Peyer's patch (tissue), 4 donors: ENCODE data around the gene FER1L5. TPM values are rescaled to one million over a fixed set of nuclear protein-coding genes. Genes with fewer than 3 reads are reported as not detected.
A peak's percentile ranks its signal among the peaks of the same experiment; 100 is the strongest.

Experiments used
- DNase-seq, 3 donors: peaks; one replicate each; pipeline ENCODE4 v3.0.0-alpha.2; 2017 to 2019
- H3K27ac ChIP-seq, 4 donors: fragments of 200-600 bp; sonication (generic); one replicate each; pipeline ENCODE4 v1.5.1; 2016 to 2019
- H3K27me3 ChIP-seq, 2 donors: fragments of 200-600 bp; sonication (generic); one replicate each; pipeline ENCODE4 v1.5.1; 2019
- H3K36me3 ChIP-seq, 3 donors: fragments of 200-600 bp; sonication (generic); one replicate each; pipeline ENCODE4 v1.5.1; 2016 to 2019
- H3K4me1 ChIP-seq, 4 donors: fragments of 200-600 bp; sonication (generic); one replicate each; pipeline ENCODE4 v1.5.1; 2016 to 2019
- H3K4me3 ChIP-seq, 4 donors: fragments of 200-600 bp; sonication (generic); 1 replicate in 3 of 4; 2 replicates in 1 of 4; pipeline ENCODE4 v1.5.1; 2016 to 2019; ENCODE audit warnings: mild to moderate bottlenecking in 1 of 4
- H3K9me3 ChIP-seq, 4 donors: fragments of 200-600 bp; sonication (generic); one replicate each; pipeline ENCODE4 v1.5.1; 2016 to 2019; ENCODE audit warnings: mild to moderate bottlenecking in 1 of 4
- CTCF ChIP-seq, 6 experiments: fragments of 450-650 bp in 4 of 6; fragments of 200-600 bp in 2 of 6; sonication (generic) in 1 of 6; IDR thresholded peaks; one replicate each; pipeline ENCODE4 v1.5.1; 2017 to 2019; ENCODE audit warnings: antibody characterized with exemption in 6 of 6, mild to moderate bottlenecking in 3 of 6, moderate library complexity in 1 of 6
- POLR2A ChIP-seq, 2 donors: fragments of 450-650 bp; IDR thresholded peaks; one replicate each; pipeline ENCODE4 v1.5.1; 2017; ENCODE audit warnings: antibody characterized with exemption in 2 of 2, mild to moderate bottlenecking in 2 of 2, moderate library complexity in 2 of 2
- total RNA-seq, 4 donors: library from RNA; depleted of rRNA; stranded (reverse); fragments of >200 nt; gene quantifications; one replicate each; pipeline ENCODE4 v1.1.0, GENCODE V29; 2016

Gene FER1L5
- total RNA-seq, 4 donors from 2014 or later, result not detected

DNA sequence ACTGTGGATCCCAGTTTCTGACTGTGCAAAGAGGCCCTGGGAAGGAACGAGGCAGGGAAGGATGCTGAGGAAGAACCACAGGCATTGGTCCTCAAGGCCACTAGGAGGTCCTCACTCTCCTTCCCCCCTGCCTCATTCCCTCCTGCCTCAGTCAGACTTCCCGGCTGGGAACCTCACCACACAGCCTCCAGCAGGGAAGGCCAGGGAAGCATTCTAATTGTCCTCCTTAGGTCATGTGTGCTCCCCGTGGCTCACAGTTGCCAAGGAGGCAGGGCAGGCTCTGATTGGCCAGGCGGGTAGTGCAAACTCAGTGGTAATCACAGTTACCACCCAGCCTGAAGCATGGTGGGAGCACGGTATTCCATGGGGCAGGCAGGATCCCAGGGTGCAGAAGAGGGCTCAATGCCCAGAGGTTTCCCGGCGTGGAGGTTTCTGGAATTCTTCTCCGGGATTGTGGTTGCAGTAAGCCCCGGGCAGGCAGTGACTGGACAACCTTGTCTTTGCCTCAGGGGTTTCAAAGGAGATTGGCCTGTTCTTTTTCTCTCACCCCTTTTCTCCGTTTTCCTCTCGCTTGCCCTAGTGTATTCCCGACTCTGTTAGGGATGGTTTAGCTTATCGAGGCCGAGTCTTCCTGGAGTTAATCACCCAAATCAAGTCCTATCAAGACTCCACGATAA, 27.1 kb downstream of the FER1L5 start:
- Histone ChIP-seq H3K4me3 (no peak overlapping the region), H3K4me1 (no peaks in the 10 kb centered on the region), H3K27ac (no peak overlapping the region), H3K27me3 (no peaks in the 10 kb centered on the region), H3K36me3 (no peaks in the 10 kb centered on the region), H3K9me3 (no peaks in the 10 kb centered on the region)
- TF ChIP-seq CTCF (IDR thresholded peaks at IDR 0.05), result no peak
- DNase-seq, result peak in 1 of 3 donors; percentile 26

DNA sequence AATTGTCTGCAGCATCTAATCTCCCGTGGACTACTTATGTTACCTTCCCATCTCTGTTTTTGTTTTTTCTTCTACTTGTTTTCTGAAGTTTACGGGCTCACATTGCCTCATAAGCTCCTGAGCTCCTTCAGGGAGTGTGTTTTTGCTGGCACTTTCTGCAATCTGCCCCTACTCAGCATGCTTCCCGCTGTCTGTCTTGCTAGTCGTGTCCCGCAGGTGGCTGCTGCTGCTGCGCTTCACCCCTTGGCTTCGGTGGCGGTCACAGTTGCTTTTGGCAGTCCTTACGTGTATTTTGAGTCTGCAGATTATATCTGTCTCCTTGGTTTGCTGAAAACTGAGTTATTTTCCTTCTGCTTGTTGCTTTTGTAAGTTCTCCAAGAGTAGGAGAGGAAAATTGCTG, 37.3 kb downstream of the FER1L5 start:
- Histone ChIP-seq H3K9me3 (no peaks in the 10 kb centered on the region), H3K4me1 (no peaks in the 10 kb centered on the region), H3K27ac (no peak overlapping the region), H3K36me3 (no peaks in the 10 kb centered on the region), H3K27me3 (no peaks in the 10 kb centered on the region), H3K4me3 (no peak overlapping the region)
- TF ChIP-seq POLR2A (IDR thresholded peaks at IDR 0.05) (no peak), CTCF (IDR thresholded peaks at IDR 0.05) (no peak)
- no peak for DNase-seq

- no peak for TF ChIP-seq CTCF (IDR thresholded peaks at IDR 0.05)
- TF ChIP-seq POLR2A (IDR thresholded peaks at IDR 0.05), result no peak
- no peaks in the 10 kb centered on the region for H3K36me3 ChIP-seq
- peak in 1 of 3 donors; percentile 23 for DNase-seq
- H3K4me1 ChIP-seq, result no peaks in the 10 kb centered on the region
- no peaks in the 10 kb centered on the region for H3K9me3 ChIP-seq
- H3K27ac ChIP-seq, result no peak overlapping the region
- no peak overlapping the region for H3K4me3 ChIP-seq
- H3K27me3 ChIP-seq, result no peaks in the 10 kb centered on the region
Measured at GRCh38 chr2:96680561-96681141, 38.1 kb downstream of the FER1L5 start.

DNA sequence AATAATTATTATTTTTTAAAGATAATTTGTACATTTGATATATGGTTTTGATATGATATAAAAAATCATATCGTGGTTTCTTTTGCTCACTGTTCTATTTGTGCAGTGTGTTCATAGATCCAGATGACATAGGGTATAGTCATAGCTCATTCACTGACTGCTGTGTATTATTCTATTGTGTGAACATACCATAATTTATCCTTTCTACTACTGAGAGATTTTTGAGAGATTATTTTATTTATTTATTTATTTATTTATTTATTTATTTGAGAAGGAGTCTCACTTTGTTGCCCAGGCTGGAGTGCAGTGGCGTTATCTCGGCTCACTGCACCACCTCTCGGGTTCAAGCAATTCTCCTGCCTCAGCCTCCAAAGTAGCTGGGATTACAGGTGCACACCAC, 39.0 kb downstream of the FER1L5 start:
- no peak for DNase-seq
- H3K27me3 ChIP-seq, result no peaks in the 10 kb centered on the region
- no peaks in the 10 kb centered on the region for H3K9me3 ChIP-seq
- H3K27ac ChIP-seq, result no peak overlapping the region
- H3K36me3 ChIP-seq, result no peaks in the 10 kb centered on the region
- no peak overlapping the region for H3K4me3 ChIP-seq
- no peaks in the 10 kb centered on the region for H3K4me1 ChIP-seq
- TF ChIP-seq POLR2A (IDR thresholded peaks at IDR 0.05), result no peak
- TF ChIP-seq CTCF (IDR thresholded peaks at IDR 0.05), result no peak

DNA sequence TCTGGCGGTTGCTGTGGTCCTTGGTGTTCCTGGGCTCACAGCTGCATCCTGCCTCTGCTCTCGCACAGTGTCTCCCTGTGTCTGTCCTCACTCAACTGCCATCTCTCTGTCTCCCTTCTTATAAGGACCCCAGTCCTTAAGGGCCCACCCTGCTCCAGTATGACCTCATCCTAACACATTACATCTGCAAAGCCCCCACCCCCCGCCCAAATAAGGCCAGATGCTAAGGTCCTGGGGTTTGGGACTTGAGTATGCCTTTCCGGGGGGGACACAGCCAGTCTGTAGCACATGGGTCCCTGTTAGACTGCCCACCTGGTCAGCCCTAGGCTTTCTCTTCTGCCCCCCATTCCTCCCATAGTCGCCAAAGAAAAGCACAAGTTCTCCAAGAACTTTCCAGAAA, 40.7 kb downstream of the FER1L5 start:
- H3K9me3 ChIP-seq, result no peaks in the 10 kb centered on the region
- H3K27ac ChIP-seq, result no peak overlapping the region
- H3K4me1 ChIP-seq, result no peaks in the 10 kb centered on the region
- DNase-seq, result peak in 1 of 3 donors; percentile 15
- H3K4me3 ChIP-seq, result no peak overlapping the region
- H3K36me3 ChIP-seq, result no peaks in the 10 kb centered on the region
- TF ChIP-seq CTCF (IDR thresholded peaks at IDR 0.05) (no peak), POLR2A (IDR thresholded peaks at IDR 0.05) (no peak)
- no peaks in the 10 kb centered on the region for H3K27me3 ChIP-seq
